ENCODE results near the gene SLC7A14.

The SLC7A14 gene

GRCh38 chr3:170502297-170502696 is 83.6 kb downstream of the SLC7A14 start:
- H3K36me3 Mint-ChIP-seq: no peaks in the 10 kb centered on the region
- no peaks in the 10 kb centered on the region for H3K9me3 Mint-ChIP-seq
- H3K4me3 Mint-ChIP-seq: no peak overlapping the region
- H3K27me3 Mint-ChIP-seq: no peaks in the 10 kb centered on the region
- H3K27ac Mint-ChIP-seq: no peak overlapping the region
- ATAC-seq: no peak
- H3K4me1 Mint-ChIP-seq: no peaks in the 10 kb centered on the region

DNA sequence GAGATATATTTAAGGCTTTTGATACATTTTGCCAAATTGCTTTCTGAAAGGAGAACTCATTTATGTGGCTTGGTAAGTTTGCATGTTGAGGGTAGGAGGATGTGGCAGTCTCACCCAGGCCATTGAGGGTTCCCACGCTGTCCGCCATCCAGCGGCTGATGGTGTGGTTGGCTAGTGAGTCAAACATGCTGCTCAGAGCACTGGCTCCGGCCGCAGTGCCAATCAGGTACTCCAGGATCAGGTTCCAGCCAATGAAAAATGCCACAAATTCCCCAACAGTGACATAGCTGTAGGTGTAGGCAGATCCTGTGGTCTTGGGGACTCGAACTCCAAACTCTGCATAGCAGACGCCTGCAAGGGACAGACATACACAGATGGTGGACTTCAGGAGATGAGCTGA is 84.9 kb downstream of the SLC7A14 start:
- H3K27ac Mint-ChIP-seq: no peak overlapping the region
- no peak for ATAC-seq
- no peaks in the 10 kb centered on the region for H3K4me1 Mint-ChIP-seq
- H3K9me3 Mint-ChIP-seq: no peaks in the 10 kb centered on the region
- no peaks in the 10 kb centered on the region for H3K36me3 Mint-ChIP-seq
- peaks cover 2% of the 10 kb centered on the region for H3K27me3 Mint-ChIP-seq
- H3K4me3 Mint-ChIP-seq: no peak overlapping the region

- H3K27ac Mint-ChIP-seq: no peak overlapping the region
- H3K36me3 Mint-ChIP-seq: no peaks in the 10 kb centered on the region
- no peak for ATAC-seq
- H3K9me3 Mint-ChIP-seq: no peaks in the 10 kb centered on the region
- H3K27me3 Mint-ChIP-seq: peaks cover 7% of the 10 kb centered on the region
- no peaks in the 10 kb centered on the region for H3K4me1 Mint-ChIP-seq
- H3K4me3 Mint-ChIP-seq: no peak overlapping the region
Measured at GRCh38 chr3:170500462-170500861, 85.4 kb downstream of the SLC7A14 start.

DNA sequence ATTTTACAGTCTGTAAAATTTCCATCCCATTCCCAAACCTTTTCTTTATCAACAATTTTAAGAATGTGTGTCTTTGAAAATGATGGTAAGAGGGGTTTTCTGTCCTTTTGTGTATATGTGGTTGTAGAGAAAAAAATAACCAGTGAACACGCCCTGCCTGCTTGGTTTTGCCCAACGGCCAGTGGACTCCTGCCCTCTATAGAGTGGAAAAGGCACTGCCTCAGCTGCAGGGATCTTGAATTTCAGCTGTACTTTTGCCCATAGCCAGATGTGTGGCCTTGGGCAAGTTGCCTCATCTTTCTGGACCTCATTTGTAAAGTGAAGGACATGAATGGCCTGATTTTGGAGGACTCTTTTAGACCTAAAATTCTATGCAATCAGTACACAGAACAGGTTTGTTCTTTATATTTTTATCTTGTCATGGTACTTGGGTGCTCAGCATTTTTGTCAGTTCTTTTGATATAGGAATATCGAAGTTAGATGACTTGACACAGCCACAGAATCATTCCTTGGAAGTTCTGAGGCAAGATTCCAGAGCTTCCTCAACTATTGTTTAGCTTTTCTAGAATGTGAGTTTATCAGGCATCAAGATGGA is 86.2 kb downstream of the SLC7A14 start:
- ATAC-seq: peak; percentile 50
- Mint-ChIP-seq H3K27me3 (peaks cover 9% of the 10 kb centered on the region), H3K9me3 (no peaks in the 10 kb centered on the region), H3K4me1 (no peaks in the 10 kb centered on the region), H3K36me3 (no peaks in the 10 kb centered on the region), H3K27ac (no peak overlapping the region), H3K4me3 (no peak overlapping the region)

DNA sequence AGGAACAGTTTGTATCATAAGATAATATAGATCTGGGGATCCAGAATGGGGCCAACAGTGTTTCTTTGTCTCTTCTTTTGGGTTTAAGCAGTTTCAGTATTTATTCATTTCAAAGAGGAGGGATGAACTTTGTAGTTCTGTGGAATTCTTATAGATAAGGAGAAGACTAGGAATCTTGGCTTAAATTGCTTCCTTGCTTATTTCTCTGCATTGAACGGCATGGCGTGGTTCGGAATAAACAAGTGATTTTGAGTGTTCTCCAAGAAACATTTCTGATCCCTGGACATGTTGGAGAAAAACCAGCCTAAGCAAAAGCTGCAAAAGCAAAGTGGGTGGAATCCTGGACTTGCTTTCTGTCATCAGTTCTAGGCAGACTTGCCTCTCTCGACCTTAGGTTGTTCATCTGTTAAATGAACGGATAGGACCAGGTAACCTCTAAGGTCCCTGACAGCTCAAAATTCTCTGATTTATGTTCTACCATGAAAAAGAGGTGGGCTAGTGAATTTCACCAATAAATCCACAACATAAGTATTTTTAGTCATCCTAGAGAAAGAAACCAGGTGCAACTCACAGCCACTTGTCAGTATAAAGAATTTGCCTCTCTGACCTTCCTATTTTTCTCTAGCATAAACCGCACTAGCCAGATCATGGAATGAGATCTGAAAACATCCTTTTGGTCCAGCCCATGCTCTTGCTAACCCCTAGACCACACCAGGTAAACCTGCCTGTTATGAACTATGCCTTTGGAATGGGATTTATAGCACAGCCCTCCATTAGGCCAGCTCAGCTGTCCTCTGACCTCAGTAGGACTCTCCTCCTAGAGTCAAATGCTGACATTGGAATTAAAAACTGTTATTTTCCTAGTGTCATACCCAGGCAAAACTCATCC is 88.4 kb downstream of the SLC7A14 start:
- ATAC-seq: no peak
- H3K27ac Mint-ChIP-seq: no peak overlapping the region
- no peaks in the 10 kb centered on the region for H3K36me3 Mint-ChIP-seq
- H3K4me1 Mint-ChIP-seq: no peaks in the 10 kb centered on the region
- H3K27me3 Mint-ChIP-seq: peaks cover 9% of the 10 kb centered on the region
- H3K4me3 Mint-ChIP-seq: no peak overlapping the region
- H3K9me3 Mint-ChIP-seq: no peaks in the 10 kb centered on the region

DNA sequence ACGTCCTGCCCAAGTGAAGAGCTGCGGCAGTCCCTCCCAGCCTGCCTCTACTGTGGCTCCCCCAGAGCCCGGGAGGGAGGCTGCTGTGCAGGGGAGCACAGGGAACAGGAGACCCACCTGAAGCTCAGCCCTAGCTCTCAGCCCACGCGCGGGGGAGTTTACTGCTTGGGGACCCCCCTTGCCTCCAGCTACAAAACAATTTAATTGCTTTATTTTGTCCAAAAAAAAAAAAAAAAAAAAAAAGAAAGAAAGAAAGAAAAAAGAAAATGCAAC is 89.1 kb downstream of the SLC7A14 start:
- ATAC-seq: no peak

DNA sequence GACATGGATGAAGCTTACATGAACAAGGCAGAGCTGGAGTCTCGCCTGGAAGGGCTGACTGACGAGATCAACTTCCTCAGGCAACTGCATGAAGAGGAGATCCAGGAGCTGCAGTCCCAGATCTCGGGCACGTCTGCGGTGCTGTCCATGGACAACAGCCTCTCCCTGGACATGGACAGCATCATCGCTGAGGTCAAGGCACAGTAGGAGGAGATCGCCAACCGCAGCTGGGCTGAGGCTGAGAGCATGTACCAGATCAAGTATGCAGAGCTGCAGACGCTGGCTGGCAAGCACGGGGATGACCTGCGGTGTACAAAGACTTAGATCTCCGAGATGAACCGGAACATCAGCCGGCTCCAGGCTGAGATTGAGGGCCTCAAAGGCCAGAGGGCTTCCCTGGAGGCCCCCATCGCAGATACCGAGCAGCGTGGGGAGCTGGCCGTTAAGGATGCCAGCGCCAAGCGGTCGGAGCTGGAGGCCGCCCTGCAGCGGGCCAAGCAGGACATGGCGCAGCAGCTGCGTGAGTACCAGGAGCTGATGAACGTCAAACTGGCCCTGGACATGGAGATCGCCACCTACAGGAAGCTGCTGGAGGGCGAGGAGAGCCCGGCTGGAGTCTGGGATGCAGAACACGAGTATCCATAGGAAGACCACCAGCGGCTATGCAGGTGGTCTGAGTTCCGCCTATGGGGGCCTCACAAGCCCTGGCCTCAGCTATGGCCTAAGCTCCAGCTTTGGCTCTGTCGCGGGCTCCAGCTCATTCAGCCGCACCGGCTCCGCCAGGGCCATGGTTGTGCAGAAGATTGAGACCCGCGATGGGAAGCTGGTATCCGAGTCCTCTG is 89.6 kb downstream of the SLC7A14 start:
- ATAC-seq: no peak
- Mint-ChIP-seq H3K9me3 (no peaks in the 10 kb centered on the region), H3K36me3 (no peaks in the 10 kb centered on the region), H3K27me3 (peaks cover 9% of the 10 kb centered on the region), H3K4me1 (no peaks in the 10 kb centered on the region), H3K4me3 (no peak overlapping the region), H3K27ac (no peak overlapping the region)

More for the DNA sequence above, 89.1 kb downstream of the SLC7A14 start:
- peaks cover 9% of the 10 kb centered on the region for H3K27me3 Mint-ChIP-seq
- no peak overlapping the region for H3K27ac Mint-ChIP-seq
- H3K36me3 Mint-ChIP-seq: no peaks in the 10 kb centered on the region
- H3K4me3 Mint-ChIP-seq: no peak overlapping the region
- no peaks in the 10 kb centered on the region for H3K4me1 Mint-ChIP-seq
- H3K9me3 Mint-ChIP-seq: no peaks in the 10 kb centered on the region

DNA sequence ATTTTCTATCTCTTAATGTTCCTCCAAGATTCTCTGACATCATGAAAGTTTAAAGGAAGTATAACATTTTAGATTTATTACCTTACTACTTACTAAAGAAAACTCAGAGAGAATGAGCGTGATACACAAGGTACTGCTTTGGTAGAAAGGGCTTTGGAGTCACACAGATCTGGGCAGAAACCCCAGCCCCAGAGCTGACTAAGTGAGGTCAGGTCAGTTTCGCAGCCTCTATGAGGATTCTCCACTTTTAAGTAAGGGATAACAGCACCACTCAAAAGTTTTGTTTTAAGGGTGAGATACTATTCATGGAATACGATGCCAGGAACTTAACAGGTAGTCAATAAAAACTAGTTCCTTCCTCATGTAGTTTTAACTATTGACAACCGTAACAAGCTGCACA is 91.1 kb downstream of the SLC7A14 start:
- Mint-ChIP-seq H3K4me3 (no peak overlapping the region), H3K4me1 (no peaks in the 10 kb centered on the region), H3K27ac (no peak overlapping the region), H3K9me3 (no peaks in the 10 kb centered on the region), H3K36me3 (no peaks in the 10 kb centered on the region), H3K27me3 (peaks cover 9% of the 10 kb centered on the region)
- no peak for ATAC-seq

GRCh38 chr3:170493712-170494182 is 92.1 kb downstream of the SLC7A14 start:
- H3K9me3 Mint-ChIP-seq: no peaks in the 10 kb centered on the region
- no peak overlapping the region for H3K4me3 Mint-ChIP-seq
- peaks cover 9% of the 10 kb centered on the region for H3K27me3 Mint-ChIP-seq
- ATAC-seq: no peak
- no peaks in the 10 kb centered on the region for H3K36me3 Mint-ChIP-seq
- no peaks in the 10 kb centered on the region for H3K4me1 Mint-ChIP-seq
- H3K27ac Mint-ChIP-seq: no peak overlapping the region

DNA sequence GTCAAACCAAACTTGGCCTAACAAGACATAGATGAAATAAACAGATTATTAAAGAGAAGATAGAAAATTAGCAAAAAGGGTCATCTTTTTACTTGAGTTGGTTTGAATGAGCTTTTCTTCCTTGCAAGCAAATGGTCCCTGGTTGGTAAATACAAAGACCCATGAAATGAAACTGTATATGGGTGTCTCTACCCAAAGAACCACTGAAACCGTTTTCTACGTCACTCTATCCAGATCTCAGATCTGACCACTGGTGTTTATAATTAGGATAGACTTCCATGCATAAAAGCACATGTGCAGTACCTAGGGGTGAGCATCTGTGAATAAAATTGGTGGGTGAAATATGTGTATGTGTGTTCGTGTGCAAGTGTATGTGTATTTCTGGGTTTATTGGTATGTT is 94.0 kb downstream of the SLC7A14 start:
- peaks cover 9% of the 10 kb centered on the region for H3K27me3 Mint-ChIP-seq
- H3K9me3 Mint-ChIP-seq: no peaks in the 10 kb centered on the region
- ATAC-seq: no peak
- H3K27ac Mint-ChIP-seq: no peak overlapping the region
- H3K4me3 Mint-ChIP-seq: no peak overlapping the region
- no peaks in the 10 kb centered on the region for H3K36me3 Mint-ChIP-seq
- no peaks in the 10 kb centered on the region for H3K4me1 Mint-ChIP-seq

GRCh38 chr3:170490828-170491560 is 94.9 kb downstream of the SLC7A14 start:
- peak; percentile 49 for ATAC-seq
- H3K4me3 Mint-ChIP-seq: no peak overlapping the region
- peaks cover 12% of the 10 kb centered on the region for H3K27me3 Mint-ChIP-seq
- no peaks in the 10 kb centered on the region for H3K36me3 Mint-ChIP-seq
- no peaks in the 10 kb centered on the region for H3K4me1 Mint-ChIP-seq
- no peak overlapping the region for H3K27ac Mint-ChIP-seq
- no peaks in the 10 kb centered on the region for H3K9me3 Mint-ChIP-seq

DNA sequence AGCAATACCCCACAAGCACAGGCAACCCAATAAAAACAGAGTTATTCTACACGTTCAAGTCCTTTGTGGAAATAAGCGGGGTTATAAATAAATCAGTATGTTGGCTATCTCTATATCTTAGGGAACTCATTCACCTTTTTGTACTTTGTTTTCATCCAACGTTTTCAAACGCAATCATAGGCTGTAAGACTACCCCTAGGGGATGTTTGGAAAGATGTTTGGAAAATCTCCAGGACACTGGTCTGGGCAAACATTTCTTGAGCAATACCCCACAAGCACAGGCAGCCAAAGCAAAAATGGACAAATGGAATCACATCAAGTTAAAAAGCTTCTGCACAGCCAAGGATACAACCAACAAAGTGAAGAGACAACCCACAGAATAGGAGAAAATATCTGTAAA is 97.1 kb downstream of the SLC7A14 start:
- no peaks in the 10 kb centered on the region for H3K9me3 Mint-ChIP-seq
- H3K27me3 Mint-ChIP-seq: peaks cover 18% of the 10 kb centered on the region
- no peaks in the 10 kb centered on the region for H3K4me1 Mint-ChIP-seq
- no peak overlapping the region for H3K27ac Mint-ChIP-seq
- H3K4me3 Mint-ChIP-seq: no peak overlapping the region
- no peaks in the 10 kb centered on the region for H3K36me3 Mint-ChIP-seq
- no peak for ATAC-seq

DNA sequence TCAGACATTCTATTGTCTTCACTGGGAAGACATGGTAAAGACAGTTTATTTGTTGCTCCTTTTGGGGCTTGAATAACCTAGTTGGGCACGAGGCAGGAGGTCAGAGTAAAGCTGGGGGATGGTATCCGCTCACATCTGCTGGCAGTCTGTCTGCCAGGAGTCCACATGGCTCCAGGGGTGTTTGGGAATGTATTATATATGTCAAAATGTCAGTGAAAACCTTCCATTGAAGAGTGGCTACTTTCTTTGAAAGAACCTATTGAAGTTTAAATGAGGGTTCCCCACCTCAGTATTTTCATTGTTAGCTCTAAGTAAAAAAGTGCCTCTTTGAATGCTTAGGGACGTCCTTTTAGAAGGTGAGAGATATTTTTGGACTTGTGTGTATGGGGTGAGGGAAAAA is 98.8 kb downstream of the SLC7A14 start:
- H3K4me1 Mint-ChIP-seq: no peaks in the 10 kb centered on the region
- H3K36me3 Mint-ChIP-seq: no peaks in the 10 kb centered on the region
- H3K27me3 Mint-ChIP-seq: peaks cover 18% of the 10 kb centered on the region
- H3K27ac Mint-ChIP-seq: no peak overlapping the region
- H3K4me3 Mint-ChIP-seq: no peak overlapping the region
- H3K9me3 Mint-ChIP-seq: no peaks in the 10 kb centered on the region
- no peak for ATAC-seq

DNA sequence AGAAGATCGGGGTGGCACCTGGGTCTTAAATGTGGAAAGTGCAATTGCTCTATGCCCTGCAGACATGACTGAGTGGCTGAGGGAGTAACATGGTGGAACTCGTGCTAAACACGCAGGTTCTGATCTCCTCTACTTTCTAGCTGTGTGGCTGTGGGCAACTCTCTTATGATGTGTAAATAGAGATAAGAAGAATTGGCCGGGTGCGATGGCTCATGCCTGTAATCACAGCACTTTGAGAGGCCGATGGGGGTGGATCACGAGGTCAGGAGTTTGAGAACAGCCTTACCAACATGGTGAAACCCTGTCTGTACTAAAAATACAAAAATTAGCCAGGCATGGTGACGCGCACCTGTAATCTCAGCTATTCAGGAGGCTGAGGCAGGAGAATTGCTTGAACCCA is 99.5 kb downstream of the SLC7A14 start:
- H3K27me3 Mint-ChIP-seq: peaks cover 18% of the 10 kb centered on the region
- H3K36me3 Mint-ChIP-seq: no peaks in the 10 kb centered on the region

GRCh38 chr3:170485696-170486095 is 100.2 kb downstream of the SLC7A14 start:
- H3K9me3 Mint-ChIP-seq: no peaks in the 10 kb centered on the region
- no peak overlapping the region for H3K4me3 Mint-ChIP-seq
- no peak overlapping the region for H3K27ac Mint-ChIP-seq
- no peak for ATAC-seq
- H3K36me3 Mint-ChIP-seq: no peaks in the 10 kb centered on the region
- no peaks in the 10 kb centered on the region for H3K4me1 Mint-ChIP-seq
- peaks cover 18% of the 10 kb centered on the region for H3K27me3 Mint-ChIP-seq

More for the DNA sequence above, 99.5 kb downstream of the SLC7A14 start:
- no peaks in the 10 kb centered on the region for H3K4me1 Mint-ChIP-seq
- H3K27ac Mint-ChIP-seq: no peak overlapping the region
- H3K9me3 Mint-ChIP-seq: no peaks in the 10 kb centered on the region
- ATAC-seq: no peak
- no peak overlapping the region for H3K4me3 Mint-ChIP-seq
